SW480 (cell line): Measurements from ENCODE around the gene TACC3.

Experiments used
- DNase-seq: peaks from one replicate; pipeline ENCODE4 v3.0.0-alpha.2; 2016; ENCODE audit warnings: low spot score

Gene TACC3

DNA sequence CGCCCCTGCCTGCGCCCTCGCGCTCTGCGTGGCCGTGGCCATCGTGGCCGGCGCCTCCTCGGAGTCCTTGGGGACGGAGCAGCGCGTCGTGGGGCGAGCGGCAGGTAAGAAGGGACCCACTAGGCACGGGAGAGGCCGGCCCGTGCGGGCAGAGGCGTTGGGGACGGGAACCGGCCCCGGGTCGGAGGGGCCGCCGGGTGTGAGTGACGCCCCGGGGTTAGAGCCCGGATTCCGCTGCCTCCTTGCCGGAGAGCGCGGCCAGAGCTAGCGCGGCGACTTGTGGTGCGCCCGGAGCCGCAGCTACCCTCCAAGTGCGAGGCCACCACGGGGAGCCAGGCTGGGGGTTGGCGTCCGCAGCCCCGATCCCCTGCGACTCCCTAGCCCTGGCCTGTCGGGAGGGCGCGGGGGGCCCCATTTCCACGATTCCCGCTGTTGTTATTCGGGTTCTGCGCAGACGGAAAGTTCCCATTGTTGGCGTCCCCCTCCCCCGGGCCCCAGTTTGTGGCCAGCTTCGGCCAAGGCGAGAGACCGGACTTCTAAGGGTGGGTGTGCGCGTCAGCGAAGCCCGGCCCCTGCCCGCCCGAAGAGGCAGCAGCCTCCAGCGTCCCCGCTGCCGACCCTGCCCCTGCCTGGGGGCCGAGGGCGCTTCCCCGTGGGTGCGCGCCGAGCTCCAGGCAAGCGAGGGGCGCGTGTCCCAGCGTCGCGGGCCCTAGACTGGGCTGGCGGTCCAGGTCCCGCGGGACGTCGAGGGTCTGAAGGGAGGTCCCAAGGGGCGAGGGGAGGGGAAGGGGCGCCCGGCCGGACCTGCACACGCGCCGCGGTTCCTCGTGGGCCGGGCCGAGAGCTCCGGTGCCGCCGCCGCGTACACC is 72.9 kb downstream of the TACC3 start:
- DNase-seq, result no peak
